ENCODE data around the gene RPS6KC1.
"Not testable (repeated sequence)": the region's sequence is repeated elsewhere in the genome, so short reads cannot be mapped to it uniquely, and the experiment has no call there.

RPS6KC1 gene

DNA sequence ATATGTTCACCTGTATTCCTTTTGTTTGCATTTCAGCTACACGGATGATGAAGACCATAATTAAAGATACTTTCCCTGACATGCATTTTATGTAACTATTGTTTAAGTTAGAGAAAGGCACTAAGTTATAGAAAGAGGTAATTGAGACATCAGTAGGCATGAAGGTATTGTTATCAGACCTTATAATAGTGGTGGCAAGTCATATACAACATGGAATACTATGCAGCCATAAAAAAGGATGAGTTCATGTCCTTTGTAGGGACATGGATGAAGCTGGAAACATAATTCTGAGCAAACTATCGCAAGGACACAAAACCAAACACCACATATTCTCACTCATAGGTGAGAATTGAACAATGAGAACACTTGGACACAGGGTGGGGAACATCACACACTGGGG lies 109.4 kb downstream of the RPS6KC1 start:
- DNase-seq (ENCODE audit: low read depth): not testable (repeated sequence)

DNA sequence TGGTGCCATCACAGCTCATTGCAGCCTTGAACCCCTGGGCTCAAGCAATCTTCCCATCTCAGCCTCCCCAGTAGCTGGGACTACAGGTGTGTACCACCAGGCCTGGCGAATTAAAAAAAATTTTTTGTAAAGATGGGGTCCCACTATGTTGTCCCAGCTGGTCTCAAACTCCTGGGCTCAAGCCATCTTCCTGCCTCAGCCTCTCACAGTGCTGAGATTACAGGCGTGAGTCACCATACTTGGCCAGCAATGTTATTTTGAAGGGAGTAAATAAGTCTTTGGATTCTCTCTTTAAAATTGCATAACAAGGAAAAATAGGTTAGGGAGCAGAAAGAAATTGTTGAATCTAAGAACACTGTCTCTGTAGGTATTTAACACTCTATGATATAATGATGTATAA lies 111.3 kb downstream of the RPS6KC1 start:
- peak; percentile 24 for DNase-seq (ENCODE audit: low read depth)

DNA sequence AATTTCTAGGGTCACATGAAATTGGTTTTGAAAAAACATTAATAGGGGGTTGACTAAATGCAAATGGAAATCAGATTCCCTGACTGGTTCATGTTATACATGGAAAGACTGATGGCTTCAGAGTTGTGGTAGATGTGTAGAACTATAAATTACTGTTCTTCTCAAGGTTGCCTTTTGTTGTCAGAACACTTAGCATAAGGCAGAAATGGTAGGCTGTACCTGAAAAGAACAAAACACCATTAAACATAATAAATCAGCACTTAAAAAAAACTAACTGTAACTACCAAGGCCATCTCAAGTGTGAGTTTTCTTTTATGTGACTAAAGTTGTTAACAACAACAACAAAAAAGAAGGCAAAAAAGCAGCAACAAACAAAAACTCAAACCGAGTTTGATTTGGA lies 111.8 kb downstream of the RPS6KC1 start:
- no peak for DNase-seq (ENCODE audit: low read depth)

DNA sequence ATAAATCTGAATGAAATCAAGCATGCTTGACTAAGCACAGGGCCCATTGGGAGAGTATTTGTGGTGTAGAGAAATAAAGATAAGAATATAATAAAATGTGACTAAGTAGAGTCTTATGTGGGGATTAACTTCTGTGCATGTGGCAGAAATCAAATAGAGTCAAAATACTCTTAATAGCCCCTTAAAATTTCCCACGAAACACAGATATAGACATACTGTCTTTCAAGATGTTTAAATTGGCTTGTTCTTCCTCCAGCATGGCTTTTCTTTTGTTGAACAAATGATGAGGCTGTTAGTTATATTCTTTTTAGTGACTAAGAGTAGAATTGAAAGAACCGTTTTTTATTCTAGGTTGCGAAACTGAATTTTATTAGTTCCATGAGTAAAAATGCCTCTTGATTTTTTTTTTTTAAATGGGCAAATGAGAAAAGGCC lies 112.3 kb downstream of the RPS6KC1 start:
- no peak for DNase-seq (ENCODE audit: low read depth)

DNA sequence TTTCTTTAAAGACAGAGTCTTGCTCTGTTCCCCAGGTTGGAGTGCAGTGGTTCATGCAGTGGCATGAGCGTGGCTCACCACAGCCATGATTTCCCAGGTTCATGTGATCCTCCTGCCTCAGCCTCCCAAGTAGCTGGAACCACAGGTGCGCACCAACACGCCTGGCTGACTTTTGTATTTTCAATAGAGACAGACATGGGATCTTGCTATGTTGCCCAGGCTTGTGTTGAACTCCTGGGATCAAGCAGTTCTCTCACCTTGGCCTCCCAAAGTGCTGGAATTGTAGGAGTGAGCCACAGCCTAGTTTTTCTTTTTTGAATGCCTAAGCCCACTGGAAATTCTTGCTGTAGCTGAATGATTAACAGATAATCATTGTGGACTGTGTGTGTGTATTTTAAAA lies 113.5 kb downstream of the RPS6KC1 start:
- no peak for DNase-seq (ENCODE audit: low read depth)

DNA sequence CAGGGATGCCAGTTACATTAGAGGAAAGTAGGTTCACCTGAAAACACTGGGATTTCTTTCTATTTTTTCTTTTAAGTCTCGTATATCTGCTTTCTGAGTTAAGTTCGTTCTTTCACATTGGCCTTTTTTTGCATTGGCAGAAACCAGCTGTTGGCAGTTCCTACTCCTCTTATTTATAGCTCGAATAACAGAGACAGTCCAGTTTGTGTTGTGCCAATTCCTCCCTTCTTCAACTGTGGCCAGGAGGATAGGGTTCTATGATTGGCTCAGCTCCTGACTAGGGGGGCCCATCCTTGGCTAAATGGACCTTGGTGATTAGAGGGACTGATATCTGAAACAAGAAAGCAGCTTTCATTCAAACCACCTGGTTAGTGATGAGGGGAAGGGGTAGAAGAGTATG lies 115.8 kb downstream of the RPS6KC1 start:
- no peak for DNase-seq (ENCODE audit: low read depth)

DNA sequence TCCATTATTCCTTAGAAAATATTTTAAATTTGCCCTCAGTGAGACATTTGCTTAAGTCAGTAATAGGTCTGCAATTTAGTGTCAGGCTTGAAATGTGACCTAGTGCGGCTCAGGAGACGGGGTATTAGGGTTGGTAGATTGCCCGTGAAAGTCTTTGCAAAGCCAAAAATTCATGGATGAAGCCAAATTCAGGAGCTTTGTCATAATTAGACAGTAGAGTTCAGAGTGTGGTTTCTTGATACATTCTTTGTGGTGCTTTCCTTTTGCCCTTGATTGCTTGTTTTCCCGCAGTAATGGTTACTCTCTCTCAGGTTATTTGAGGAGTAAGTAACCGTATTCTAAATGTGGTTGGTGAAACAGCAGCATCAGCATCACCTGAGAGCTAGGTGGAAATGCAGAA lies 120.7 kb downstream of the RPS6KC1 start:
- DNase-seq (ENCODE audit: low read depth): no peak

DNA sequence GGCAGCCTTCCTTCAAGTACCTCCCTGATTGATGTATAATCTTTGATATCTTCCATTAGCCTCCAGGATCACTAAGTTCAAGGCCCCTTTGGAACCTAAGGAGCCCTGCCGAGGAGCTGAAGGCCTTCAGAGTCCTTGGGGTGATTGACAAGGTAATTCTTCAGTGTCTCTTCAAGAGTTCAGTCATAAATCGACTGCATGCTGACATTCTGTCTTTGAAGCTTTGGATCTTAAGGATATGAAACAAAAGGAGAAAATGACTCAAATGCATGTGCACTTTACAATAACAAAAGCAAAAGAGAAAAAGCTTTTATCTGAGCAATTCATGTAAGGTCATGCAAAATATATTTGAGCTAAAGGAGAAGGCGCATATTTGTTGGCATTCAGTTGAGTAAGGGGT lies 125.3 kb downstream of the RPS6KC1 start:
- no peak for DNase-seq (ENCODE audit: low read depth)

DNA sequence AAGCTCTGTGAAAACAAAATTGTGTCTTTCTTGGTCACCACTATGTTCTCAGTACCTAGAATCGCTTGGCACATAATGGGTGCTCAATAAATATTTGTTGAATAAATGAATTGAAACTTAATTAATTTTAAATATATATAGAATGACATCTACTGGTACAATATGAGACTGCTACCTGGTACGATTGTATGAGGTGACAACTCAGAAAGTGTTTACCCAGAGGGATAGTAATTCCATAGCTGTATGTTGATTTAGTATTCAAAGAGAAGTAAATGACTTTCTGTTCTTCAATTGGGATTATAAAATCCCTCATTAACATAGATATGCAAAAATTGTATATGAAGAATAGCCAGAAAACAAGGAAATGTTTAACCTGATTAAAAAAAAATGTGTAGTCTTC lies 128.7 kb downstream of the RPS6KC1 start:
- DNase-seq (ENCODE audit: low read depth): no peak

DNA sequence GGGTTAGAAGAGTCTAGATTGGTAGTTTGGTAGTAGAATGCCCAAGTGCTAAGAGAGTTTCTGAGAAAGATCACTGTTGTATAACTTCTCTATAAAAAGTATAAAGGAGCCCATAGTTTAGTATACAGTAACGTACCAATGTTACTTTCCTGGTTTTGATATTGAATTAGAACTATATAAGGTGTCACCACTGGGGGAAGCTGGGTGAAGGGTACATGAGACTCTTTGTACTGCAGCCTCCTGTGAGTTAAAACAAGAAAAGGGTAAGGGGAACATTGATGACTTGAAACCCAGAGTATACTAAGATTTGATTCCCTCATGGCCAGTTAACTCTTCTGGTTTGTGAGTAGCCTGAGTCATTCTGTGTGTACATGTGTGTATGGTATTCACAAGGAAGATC lies 129.8 kb downstream of the RPS6KC1 start:
- no peak for DNase-seq (ENCODE audit: low read depth)

DNA sequence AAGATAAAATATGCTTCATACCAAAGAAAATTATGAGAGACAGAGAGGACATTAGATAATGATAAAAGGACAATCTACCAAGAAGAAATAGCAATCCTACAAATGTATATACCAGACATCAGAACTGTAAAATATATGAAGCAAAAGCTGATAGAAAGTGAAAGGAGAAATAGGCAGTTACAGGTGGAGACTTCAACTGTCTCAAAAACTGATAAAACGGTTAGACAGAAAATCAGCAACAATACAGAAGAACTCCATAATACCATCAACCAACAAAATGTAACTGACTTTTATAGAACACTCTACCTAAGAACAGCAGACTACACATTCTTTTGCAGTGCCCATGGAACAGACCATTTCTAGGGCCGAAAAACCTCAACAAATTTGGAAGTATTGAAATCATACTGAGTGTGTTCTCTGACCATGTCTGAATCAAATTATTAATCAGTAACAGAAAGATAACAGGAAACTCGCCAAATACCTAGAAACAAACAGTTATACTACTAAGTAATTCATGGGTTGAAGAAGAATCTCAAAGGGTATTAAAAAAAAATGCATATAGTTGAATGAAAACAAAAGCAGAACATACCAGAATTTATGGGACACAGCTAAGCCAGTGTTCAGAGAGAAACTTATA lies 132.1 kb downstream of the RPS6KC1 start:
- DNase-seq (ENCODE audit: low read depth): no peak

DNA sequence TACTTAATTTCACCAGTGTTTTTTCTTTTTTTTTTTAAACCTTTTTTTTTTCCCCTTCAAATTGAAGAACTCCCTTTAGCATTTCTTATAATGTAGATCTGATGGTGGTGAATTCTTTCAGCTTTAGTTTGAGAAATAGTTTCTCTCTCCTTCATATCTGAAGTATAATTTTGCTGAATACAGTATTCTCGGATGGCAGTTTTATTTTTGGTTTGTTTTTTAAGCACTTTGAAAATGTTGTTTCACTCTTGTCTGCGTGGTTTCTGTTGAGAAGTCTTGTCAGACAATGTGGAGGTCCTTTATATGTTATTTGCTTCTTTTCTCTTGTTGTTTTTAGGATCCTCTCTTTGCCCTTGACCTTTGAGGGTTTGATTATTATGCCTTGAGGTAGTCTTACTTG lies 135.1 kb downstream of the RPS6KC1 start:
- no peak for DNase-seq (ENCODE audit: low read depth)

DNA sequence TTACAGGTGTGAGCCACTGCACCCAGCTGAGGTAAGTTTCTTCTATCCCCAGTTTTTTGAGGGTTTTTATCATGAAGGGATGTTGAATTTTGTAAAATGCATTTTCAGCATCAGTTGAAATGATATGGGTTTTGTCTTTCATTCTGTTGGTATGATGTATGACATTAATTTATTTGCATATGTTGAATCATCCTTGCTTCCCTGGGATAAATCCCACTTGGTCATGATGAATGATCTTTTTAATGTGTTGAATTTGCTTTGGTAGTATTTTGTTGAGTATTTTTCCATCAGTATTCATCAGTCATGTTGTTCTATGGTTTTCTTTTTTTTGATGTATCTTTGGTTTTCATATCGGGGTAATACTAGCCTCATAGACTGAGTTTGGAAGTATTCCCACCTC lies 141.0 kb downstream of the RPS6KC1 start:
- DNase-seq (ENCODE audit: low read depth): no peak

DNA sequence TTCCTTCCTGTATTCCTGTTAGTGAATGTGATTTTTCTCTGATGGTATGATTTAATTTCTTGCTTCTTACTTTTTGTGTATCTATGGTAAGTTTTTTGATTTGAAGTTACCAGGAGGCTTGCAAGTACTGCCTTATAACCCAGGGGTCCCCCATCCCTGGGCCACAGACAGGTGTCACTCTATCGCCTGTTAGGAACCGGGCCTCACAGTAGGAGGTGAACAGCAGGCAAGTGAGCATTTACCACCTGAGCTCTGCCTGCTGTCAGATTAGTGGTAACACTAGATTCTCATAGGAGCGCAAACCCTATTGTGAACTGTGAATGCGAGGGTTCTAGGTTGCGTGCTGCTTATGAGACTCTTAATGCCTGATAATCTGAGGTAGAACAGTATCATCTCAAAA lies 143.3 kb downstream of the RPS6KC1 start:
- no peak for DNase-seq (ENCODE audit: low read depth)

DNA sequence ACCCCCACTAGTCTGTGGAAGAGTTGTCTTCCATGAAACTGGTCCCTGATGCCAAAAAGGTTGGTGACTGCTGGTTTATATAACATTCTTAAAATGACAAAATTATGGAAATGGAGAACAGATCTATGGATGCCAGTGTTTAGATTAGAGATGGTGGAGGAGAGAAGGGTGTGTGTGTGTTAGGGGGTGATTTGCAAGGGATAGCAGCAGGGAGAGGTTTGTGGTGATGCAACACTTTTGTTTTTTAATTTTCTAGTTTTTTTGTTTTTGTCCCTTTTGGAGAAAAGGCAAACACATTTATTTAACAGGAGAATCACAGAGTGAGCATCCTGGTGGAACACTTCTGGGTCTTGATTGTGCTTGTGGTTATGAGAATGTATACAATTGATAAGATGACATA lies 143.8 kb downstream of the RPS6KC1 start:
- no peak for DNase-seq (ENCODE audit: low read depth)

DNA sequence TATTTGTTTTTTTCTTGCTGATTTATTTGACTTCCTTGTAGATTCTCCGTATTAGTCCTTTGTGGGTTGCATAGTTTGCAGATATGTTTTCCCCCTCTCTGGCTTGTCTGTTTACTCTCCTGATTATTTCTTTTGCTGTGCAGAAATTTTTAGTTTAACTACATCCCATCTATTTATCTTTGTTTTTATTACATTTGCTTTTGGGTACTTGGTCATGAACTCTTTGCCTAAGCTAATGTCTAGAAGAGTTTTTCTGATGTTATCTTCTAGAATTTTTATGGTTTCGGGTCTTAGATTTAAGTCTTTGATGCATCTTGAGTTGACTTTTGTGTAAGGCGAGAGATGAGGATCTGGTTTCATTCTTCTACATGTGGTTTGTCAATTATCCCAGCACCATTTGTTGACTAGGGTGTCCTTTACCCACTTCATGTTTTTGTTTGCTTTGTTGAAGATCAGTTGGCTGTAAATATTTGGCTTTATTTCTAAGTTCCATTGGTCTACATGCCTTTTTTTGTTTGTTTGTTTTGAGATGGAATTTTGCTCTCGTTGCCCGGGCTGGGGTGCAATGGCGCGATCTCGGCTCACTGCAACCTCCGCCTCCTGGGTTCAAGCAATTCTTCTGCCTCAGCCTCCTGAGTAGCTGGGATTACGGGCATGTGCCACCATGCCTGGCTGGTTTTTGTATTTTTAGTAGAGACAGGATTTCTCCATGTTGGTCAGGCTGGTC lies 145.4 kb downstream of the RPS6KC1 start:
- not testable (repeated sequence) for DNase-seq (ENCODE audit: low read depth)

DNA sequence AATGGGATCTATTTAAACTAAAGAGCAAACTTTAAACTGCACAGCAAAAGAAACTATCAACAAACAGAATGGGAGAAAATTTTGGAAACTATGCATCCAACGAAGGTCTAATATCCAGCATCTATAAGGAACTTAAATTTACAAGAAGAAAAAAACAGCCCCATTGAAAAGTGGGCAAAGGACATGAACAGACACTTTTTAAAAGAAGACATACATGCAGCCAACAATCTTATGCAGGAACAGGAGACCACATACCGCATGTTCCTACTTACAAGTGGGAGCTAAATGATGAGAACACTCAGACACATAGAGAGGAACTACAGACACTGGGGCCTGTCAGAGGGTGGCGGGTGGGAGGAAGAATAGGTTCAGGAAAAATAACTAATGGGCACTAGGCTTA lies 149.6 kb downstream of the RPS6KC1 start:
- no peak for DNase-seq (ENCODE audit: low read depth)

DNA sequence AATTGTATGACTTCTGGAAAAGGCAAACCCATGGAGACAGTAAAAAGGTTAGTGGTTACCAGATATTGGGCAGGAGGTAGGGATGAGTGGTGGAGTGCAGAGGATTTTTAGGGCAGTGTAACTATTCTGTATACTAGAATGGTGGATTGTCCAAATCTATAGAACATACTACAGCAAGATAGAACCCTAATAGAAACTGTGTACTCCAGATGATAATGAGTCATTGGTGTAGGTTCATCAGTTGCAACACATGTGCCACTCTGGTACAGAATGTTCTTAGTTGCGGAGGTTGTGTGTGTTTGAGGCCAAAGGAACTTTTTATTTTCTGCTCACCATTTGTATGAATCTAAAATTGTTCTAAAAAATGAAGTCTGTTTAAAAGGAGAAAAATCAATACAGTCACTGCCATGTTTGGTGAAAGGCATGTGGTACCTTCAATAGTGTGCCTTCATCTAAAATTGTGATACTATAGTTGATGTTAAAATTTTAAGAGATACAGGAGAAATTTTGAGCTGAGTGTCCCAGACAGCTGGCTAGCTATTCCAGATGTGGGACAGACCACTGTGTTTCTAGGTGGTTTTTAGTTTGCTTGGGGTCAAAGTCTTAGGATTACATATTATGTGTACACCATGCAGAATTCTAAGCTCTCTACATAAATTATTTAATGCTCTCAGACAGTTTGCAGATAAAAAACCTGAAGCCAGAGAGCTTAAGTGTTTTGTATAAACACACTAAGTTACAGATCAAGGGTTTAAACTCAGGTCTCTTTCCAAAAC lies 150.5 kb downstream of the RPS6KC1 start:
- no peak for DNase-seq (ENCODE audit: low read depth)

DNA sequence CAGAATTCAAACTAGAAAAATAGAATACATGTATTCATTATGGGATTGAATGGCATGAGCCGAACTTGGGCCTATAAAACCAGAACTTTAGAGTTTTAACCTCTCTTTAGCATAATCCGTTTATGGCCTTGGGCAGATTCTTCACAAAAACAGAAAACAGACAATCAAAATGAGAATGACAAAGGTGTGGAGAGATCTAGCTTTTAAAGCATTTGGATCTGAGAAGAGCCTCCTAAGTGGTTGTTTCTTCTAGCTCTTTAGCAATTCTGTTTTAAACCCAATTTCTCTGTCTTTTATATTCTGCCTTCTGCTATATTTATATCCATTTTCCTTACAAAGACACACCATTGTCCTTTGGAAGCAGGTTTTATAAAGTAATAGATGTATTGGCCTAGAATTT lies 160.2 kb downstream of the RPS6KC1 start:
- no peak for DNase-seq (ENCODE audit: low read depth)

DNA sequence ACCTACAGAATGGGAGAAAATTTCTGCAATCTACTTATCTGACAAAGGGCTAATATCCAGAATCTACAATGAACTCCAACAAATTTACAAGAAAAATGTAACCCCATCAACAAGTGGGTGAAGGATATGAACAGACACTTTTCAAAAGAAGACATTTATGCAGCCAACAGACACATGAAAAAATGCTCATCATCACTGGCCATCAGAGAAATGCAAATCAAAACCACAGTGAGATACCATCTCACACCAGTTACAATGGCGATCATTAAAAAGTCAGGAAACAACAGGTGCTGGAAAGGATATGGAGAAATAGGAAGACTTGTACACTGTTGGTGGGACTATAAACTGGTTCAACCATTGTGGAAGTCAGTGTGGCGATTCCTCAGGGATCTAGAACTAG lies 168.0 kb downstream of the RPS6KC1 start:
- DNase-seq (ENCODE audit: low read depth): not testable (repeated sequence)

DNA sequence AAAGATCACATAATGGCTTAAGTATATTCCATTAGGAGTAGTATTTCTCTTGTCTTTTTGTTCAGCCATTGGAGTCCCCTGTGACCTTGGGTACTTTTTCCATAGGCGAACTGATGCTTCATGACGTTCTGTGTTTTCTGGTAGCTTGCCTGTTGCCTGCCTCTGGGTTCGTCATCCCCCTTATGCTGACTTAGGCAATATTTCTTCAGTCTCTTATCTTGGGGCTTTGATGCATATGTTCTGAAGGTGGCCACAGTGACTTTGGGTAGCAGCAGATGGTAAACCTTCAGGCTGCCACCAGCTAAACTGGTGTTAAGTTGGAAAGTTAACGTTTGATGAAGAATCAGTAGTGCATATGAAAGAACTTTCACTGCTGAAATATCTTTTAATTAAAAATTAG lies 170.2 kb downstream of the RPS6KC1 start:
- no peak for DNase-seq (ENCODE audit: low read depth)

DNA sequence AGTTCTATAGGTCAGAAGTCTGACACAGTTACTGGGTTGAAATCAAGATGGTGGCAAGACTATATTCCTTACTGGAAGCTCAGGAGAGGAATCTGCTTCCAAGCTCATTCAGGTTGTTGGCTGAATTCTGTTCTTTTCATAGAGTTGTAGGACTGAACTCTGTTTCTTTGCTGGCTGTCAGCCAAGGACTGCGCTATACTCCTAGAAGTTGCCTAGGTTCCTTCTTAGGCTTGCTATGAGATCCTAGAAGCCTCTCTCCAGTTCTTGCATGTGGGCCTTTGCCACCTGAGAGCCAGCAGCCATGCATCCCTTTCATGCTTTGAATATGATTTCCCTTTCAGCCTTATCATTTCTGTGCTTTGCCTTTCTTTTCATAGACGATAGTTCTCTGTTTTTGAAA lies 176.4 kb downstream of the RPS6KC1 start:
- no peak for DNase-seq (ENCODE audit: low read depth)

DNA sequence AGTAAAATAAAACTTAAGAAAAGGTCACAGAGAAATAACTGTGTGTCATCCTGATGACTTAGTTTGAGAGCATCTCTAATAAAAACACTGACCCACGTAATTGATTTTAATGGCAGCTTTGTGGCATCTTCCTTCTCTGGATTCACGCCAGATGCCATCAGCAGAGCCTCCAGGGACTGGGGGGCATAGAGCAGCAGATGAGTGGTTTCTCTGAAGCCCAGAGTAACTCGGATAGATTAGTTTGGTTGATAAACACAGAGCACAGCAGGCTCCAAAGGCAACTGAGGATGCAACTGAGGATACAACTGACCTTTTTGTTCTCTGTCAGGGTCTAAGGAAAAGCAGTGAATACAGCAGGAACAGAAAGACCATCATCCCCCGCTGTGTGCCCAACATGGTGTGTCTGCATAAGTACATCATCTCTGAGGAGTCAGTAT lies 180.8 kb downstream of the RPS6KC1 start:
- no peak for DNase-seq (ENCODE audit: low read depth)

All from GM04503 (cell line).